Right kidney (tissue), 1 donor: ENCODE data around the gene RAD50.

Experiments
- DNase-seq: peaks from one replicate; pipeline ENCODE4 v3.0.0-alpha.2; 2016

Gene RAD50

GRCh38 chr5:132662004-132662401, 105.2 kb downstream of the RAD50 start:
- DNase-seq, result no peak

GRCh38 chr5:132662925-132663770, 106.4 kb downstream of the RAD50 start:
- DNase-seq, result no peak

GRCh38 chr5:132663771-132664695, 107.3 kb downstream of the RAD50 start:
- DNase-seq, result no peak

GRCh38 chr5:132664696-132665209, 108.0 kb downstream of the RAD50 start:
- DNase-seq, result no peak

GRCh38 chr5:132665574-132666080, 108.8 kb downstream of the RAD50 start:
- DNase-seq, result no peak

- no peak for DNase-seq
Observed at GRCh38 chr5:132666310-132667123, 109.7 kb downstream of the RAD50 start.

GRCh38 chr5:132667309-132667708, 110.5 kb downstream of the RAD50 start:
- DNase-seq, result no peak

- no peak for DNase-seq
Observed at GRCh38 chr5:132667761-132668705, 111.3 kb downstream of the RAD50 start.

GRCh38 chr5:132668706-132669454, 112.1 kb downstream of the RAD50 start:
- DNase-seq, result no peak

GRCh38 chr5:132669455-132669820, 112.7 kb downstream of the RAD50 start:
- DNase-seq, result no peak

GRCh38 chr5:132669966-132670882, 113.4 kb downstream of the RAD50 start:
- no peak for DNase-seq

- DNase-seq, result no peak
Observed at GRCh38 chr5:132671000-132671399, 114.2 kb downstream of the RAD50 start.

- no peak for DNase-seq
Observed at GRCh38 chr5:132673488-132673887, 116.7 kb downstream of the RAD50 start.

GRCh38 chr5:132673939-132674630, 117.3 kb downstream of the RAD50 start, which contains the start of gene IL4:
Gene IL4 (plus strand): TSS chr5:132673989. CDS start chr5:132674051, 62 bp downstream.
- no peak for DNase-seq

- DNase-seq, result no peak
Observed at GRCh38 chr5:132674671-132675506, 118.1 kb downstream of the RAD50 start.

GRCh38 chr5:132675936-132676689, 119.3 kb downstream of the RAD50 start:
- DNase-seq, result no peak
